Measurements from ENCODE around the gene HECTD1.
"Not testable (repeated sequence)": the region's sequence is repeated elsewhere in the genome, so short reads cannot be mapped to it uniquely, and the experiment has no call there.

The HECTD1 gene

DNA sequence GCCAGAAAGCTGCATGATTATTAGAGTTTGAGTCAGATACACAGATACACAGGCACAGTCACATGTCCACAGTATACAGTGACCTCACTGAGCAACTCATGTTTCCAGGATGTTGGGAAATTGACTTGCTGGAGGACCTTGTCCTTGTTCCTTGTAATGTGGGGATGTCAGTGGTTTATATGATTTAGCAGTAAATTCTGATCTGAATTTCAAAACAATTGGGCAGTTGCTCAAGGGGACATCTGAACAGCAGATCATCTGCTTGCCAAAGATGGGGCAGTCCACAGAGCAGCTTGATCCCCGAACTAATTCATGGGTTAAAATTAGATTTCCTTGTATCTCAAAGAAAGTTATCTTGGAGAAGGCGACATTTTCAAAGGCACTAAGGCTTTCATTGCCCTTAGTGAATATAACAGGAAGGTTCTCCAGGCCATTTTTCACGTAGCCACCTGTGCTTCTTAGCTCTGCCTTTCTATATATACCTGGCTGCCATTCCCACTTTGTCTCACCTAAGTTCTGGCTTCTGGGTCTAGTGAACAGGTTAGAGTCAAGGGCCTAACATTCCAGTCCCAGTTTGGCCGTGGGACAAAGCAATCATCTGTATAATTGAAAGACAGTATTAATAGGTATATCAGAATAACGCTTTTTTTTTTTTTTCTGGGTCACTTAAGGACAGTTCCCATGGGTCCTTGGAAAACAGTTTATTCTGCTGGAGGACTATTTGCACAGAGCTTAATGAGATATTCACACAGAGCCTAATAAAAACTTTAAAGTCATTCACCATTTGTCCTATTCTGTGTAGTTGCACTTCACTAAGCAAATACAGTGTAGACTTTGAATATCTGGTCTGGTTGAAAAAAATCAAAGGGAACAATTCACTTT is 116.5 kb downstream of the HECTD1 start:
- no peak for DNase-seq

DNA sequence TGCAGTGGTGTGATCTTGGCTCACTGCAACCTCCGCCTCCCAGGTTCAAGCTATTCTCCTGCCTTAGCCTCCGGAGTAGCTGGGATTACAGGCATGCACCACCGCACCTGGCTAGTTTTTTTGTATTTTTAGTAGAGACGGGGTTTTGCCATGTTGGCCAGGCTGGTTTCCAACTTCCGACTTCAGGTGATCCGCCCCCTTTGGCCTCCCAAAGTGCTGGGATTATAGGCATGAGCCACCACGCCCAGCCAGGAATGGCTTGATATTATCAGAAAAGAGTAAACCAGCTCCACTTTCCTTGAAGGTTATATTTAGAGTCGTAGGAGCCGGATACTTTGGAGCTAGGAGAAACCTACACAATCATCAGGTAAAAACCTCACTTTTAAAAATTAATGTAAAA is 121.1 kb downstream of the HECTD1 start:
- not testable (repeated sequence) for DNase-seq

DNA sequence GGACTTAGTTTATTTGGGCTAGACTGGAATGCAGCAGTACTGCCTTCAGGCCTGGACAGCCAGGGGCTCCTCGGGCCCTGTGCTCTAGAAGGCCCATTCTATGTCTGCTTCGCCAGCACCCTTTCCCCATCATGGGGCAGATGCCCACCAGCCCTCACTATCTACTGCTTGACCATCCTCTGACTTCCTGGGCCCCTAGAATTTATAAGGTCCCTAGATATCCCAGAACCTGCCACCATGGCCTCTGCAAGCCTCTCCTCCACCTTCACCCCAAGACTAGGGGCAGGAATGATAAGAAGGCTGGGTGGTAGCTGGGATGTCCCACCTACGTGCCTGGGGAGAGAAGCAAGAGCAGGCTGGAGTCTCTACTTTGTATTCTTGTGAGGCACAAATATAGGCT is 122.6 kb downstream of the HECTD1 start:
- DNase-seq: no peak

DNA sequence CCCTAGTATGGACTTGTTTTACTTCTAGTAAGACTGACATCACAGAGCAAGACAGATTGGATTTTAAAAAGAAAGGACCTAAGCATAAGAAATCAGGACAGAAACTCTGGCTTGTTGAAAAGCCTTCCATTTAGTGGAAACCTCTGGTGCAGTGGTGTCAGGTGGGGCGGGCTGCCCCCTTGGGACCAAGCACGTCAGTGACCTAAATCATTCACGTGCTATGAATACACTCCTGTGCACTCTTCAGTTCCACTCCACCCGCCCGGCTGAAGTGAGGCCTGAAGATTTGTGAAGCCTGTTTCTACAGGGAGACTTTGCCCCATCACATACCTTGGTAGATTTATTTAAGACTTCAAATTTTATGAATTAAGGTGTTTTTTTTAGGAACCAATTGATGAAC is 123.2 kb downstream of the HECTD1 start:
- DNase-seq: peak; percentile 22

DNA sequence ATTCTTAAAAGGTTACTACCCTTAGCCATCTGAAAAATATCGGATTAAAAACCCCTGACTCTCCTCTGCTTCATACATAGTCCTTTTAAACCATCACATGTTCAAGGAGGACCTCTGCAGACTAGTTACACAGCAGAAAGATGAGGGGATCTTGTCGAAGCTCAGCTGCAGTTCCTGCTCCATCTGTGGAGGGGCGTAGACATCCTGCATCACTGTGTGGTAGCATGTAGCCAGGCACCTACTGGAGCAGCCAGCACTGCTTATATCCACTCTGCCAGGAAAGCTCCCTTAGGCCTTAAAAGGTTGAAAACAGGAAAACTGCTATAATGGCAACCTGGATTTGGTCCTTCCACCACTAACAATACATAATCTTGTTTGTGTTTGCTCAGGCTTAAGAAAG is 123.8 kb downstream of the HECTD1 start:
- DNase-seq: no peak

DNA sequence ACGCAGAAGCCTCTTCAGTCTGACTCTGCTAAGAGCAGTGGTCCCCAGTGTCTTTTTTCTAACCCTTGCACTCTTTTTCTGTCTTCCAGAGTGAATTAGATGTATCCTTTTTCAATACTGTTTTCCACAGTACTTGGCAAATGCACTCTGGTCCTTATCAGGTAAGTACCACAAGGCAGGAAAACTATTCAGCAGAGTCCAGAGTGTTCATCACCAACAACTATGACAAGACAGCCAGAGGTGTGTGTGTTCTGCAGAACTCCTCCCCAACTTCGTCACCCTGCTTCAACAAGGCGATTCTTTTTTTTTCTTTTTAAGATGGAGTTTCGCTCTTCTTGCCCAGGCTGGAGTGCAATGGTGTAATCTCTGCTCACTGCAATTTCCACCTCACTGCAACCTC is 127.1 kb downstream of the HECTD1 start:
- DNase-seq: no peak

DNA sequence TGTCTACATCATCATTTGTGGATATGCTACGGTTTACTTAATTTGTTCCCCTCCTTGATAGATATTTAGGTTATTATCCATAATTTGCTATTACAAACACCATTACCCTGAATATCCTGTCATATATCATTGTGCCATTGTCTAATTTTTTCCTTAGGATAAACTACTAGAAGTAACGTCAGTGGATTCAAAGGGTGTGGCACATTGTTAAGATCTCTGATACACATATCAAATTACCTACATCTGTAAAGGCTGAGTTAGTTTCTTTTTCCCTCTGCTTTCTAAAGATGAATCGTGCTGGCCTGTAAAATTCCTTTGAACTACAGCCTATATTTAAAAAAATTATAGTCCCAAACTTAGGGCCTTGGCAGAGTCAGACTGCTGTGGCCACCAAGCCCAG is 127.5 kb downstream of the HECTD1 start:
- DNase-seq: no peak

DNA sequence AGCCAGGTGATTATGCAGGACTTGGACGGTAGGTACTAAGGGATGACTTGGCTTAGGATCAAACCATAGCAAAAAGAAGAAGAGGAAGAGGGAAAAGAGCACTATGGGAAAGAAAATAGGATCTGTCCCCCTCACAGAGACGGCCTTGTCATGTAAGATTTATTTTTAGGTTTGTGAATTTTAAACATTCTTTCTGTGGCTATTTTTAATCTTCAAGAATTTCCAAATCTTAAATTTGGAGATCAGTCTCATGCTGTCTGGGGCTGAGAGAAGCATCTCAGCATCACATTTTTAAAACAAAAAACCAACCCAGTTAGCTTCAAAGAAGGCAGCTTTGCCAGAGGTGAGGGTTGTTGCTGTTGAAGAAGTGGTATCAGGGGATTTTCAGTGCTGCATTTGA is 128.8 kb downstream of the HECTD1 start:
- DNase-seq: no peak

DNA sequence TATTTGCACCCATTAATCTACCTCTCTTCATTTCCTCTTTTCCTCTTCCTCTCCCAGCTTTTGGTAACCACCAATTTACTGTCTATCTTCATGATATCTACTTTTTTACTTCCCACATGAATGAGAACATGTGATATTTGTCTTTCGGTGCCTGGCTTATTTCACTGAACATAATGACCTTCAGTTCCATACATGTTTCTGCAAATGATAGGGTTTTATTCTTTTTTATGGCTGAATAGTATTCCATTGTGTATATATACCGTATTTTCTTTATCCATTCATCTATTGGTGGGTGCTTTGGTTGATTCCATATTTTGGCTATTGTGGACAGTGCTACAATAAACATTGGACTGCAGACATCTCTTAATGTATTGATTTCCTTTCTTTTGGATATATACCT is 132.4 kb downstream of the HECTD1 start:
- no peak for DNase-seq

DNA sequence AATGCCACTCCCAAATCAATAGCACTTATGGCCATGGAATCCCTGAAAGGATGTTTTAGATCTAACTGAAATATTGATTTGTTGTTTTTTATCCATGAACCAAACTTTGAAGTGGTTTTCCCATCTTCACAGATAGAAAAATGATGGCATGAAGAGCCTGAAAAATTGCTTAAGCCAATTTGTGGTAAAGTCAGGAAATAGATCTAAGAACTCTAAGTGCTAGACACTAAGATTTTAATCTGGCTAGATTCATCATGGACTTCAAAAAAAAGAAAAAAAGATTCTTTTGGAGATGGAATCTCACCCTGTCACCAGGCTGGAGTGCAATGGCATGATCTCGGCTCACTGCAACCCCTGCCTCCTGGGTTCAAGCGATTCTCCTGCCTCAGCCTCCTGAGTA is 136.4 kb downstream of the HECTD1 start:
- no peak for DNase-seq

DNA sequence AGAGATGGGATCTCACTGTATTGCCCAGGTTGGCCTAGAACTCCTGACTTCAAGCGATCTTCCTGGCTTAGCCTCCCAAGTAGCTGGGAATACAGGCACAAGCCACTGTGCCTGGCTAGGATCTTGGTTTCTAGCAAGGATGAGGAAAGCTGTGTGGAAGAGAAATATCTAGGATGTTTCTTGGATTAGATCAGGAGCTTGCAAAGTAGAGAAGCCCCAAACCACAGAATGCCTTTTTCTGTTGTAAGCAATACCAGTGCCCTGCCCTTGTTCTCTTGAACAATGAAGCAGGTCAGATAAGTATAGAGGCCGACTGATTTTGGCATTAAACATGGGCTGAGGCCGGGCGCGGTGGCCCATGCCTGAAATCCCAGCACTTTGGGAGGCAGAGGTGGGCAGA is 137.2 kb downstream of the HECTD1 start:
- DNase-seq: no peak

DNA sequence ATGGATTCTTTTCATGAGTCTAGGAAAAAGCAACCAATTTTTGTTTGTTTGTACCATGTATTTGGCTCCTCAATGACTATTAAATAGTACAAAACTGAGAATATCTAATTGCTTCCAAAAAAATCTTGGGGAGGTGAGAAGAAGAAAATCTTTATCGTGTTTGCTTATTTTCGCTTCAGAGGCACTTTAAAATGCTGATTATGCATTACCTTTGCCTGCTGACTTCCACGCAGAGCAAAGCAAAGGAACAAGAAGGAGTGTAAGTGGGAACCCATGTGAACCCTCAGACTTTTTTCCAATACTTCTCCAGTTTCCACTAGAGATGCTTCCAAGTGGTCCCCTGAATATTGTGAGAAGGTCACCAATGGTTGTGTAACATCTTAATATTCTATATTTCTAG is 138.2 kb downstream of the HECTD1 start:
- DNase-seq: no peak

DNA sequence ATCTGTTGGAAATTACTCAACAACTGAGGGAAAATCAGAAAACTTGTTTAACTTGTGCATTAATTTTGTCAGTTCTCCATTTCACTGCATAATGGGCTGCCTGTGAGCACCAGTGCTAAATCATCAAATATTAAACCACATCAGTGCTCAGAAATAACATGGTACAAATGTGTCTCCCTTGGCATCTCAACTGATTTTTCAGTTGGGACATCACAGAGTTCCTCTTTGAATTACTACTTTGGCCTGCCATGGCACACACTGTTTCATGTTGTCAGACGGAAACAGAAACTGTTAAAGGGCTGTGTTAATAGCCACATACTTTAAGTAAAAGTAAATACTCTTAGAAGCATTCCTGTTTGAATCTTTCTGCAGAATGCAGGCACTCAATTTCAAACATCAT is 139.4 kb downstream of the HECTD1 start:
- DNase-seq: no peak

DNA sequence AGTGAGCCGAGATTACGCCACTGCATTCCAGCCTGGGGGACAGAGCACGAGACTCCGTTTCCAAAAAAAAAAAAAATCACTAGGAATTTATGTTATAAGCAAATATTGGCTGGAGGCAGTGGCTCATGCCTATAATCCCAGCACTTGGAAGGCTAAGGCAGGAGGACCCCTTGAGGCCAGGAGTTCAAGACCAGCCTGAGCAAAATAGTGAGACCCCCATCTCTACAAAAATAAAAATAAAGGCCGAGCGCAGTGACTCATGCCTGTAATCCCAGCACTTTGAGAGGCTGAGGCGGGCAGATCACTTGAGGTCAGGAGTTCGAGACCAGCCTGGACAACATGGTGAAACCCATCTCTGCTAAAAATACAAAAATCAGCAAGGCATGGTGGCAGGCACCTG is 144.7 kb downstream of the HECTD1 start:
- DNase-seq: not testable (repeated sequence)

DNA sequence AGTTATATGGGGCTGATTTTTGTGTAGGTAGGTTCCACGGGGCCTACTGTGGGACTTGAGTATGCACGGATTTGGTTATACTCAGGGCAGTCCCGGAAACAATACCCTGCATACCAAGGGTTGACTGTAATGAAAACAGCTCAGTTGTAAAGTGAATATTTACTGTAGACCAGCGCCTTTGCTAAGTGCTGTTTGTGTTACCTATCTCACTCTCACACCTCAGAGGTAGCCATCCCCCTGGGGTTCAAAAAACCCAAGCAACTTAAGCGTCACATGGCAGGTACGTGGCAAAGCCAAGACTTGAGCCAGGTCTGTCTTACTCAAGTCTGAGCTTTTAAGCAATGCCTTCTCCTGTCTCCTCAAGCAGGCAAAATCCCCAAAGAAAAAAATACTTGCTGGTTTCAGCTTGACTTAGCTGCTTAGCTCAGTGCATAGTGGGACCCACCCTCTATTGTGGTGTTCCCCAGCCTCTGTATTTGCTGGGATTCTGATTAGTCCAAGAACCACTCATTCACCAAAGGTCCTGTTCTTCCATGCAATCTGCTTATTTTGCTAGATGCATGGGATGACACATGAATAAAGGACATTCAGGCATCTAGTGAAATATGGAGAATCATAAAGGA is 147.2 kb downstream of the HECTD1 start:
- no peak for DNase-seq

DNA sequence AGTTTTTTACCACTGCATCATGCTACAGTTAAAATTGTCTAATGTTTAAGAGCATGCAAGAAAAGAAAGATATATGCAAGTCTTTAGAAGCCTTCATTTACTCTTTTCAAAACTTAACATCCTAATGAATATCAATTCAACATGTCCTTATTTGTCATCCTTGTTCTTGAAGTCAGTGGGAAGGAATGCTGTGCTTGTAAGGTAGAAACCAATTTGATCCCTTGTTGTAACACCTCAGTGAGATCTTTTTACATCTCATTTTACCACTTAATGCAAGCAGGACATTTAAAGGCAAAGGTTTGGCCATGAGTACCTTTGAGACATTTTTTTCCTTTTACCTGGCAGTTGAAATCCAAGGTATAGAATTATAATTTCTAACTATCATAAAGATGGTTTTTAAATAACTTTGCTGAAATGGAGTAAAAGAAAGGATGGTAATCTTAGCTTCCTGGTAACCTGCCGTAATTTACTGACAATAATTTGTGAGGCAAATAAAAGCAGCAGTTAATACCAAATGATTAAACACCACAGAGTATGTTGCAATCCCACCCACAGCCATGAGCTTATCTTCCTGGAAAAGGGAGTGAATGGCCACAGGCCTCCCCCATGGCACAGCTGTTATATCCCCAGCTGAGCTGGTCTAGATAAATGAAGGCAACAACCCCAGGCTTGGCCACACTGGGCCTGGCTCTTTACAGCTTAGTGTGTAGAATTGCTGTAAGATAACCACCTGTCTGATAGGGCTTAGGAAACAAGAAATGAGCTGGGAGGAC is 148.3 kb downstream of the HECTD1 start:
- no peak for DNase-seq

DNA sequence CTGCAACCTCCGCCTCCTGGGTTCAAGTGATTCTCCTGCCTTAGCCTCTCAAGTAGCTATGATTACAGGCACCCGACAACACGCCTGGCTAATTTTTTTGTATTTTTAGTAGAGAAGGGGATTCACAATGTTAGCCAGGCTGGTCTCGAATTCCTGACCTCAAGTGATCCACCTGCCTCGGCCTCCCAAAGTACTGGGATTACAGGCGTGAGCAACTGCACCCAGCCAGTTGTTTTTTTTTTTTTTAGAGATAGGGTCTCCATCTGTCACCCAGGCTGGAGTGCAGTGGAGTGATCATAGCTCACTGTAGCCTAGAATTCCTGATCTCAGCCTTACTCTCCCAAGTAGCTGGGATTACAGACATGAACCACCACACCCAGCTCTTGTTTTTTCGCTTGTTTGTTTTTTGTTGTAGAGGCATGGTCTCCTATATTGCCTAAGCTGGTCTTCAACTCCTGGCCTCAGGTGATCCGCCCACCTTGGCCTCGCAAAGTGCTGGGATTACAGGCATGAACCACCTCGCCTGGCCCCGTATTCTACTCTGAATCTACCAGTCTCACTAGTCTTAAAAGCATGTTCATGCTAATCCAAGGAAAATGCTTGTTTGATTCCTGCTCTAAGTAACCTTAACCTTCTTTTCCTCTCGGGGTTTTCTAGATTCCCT is 149.8 kb downstream of the HECTD1 start:
- DNase-seq: no peak

DNA sequence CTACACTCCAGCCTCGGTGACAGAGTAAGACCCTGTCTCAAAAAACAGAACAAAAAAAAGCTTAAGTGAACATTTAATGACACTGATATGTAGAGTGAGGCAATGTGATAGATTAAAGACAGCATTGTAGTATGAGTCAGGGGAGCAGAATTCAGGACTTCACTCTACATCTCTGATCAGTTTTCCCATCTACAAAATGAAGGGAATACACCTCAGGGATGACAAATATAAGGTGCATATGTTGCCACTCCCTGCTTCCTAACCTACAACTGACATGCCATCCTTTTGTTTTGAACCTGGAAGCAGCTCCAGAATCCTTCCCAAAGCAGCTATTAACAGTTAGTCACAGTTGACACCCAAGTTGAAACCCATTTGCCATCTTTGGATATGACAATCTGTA is 150.6 kb downstream of the HECTD1 start:
- DNase-seq: no peak

DNA sequence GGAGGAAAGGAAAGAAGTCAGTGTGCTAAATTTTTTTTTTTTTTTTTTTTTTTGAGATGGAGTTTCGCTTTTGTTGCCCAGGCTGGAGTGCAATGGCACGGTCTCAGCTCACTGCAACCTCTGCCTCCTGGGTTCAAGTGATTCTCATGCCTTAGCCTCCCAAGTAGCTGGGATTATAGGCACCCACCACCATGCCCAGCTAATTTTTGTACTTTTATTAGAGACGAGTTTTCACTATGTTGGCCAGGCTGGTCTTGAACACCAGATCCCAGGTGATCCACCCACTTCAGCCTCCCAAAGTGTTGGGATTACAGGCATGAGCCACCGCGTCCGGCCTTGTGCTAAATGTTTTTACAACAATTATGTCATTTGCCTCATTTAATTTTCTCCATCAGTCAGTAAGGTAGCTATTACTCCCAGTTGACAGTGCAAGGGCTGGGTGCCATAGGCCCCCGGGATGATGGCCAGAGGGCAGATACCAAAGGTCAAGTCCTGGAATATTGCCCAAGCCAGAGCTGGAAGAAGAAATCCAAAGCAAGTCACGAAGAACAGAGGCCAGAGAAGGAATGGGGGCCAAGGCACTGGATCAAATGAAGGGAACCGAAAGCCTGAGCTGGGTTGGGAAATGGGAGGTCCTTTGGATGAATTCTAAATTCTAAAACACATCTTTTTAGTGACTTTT is 154.5 kb downstream of the HECTD1 start:
- not testable (repeated sequence) for DNase-seq

DNA sequence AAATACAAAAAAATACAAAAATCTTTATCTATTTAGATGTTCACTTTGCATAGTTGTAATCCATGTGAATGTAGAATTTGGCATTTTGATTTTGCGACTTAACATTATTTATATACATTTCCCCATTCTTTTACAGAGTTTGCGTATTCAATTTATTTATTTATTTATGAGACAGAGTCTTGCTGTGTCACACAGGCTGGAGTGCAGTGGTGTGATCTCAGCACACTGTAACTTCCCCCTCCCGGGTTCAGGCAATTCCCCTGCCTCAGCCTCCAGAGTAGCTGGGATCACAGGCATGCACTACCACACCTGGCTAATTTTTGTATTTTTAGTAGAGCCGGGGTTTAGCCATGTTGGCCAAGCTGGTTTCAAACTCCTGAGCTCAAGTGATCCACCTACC is 156.1 kb downstream of the HECTD1 start:
- DNase-seq: no peak

DNA sequence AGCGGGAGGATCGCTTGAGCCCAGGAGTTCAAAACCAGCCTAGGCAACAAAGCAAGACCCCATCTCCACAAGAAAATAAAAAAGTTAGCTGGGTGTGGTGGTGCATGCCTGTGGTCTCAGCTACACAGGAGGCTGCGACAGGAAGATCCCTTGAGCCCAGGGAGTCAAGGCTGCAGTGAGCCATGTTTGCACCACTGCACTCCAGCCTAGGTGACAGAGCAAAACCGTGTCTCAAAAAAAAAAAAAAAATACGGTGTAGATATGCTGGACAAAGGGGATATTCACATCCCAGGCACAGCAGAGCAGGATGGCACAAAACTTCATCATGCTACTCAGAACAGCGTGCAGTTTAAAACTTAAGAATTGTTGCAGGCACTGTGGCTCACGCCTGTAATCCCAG is 156.6 kb downstream of the HECTD1 start:
- no peak for DNase-seq
